Activated CD4-positive, alpha-beta T cell treated with anti-CD3 and anti-CD28 coated beads, Interleukin-2, Interleukin-6, amounts not matched to agents 100 ng/mL and 50 ng/mL, durations not matched to agents 16 hours and 8 hours (primary cell): Measurements from ENCODE around the gene TMEM161A.
A peak's percentile ranks its signal among the peaks of the same experiment; 100 is the strongest.
"Not testable (repeated sequence)": the region's sequence is repeated elsewhere in the genome, so short reads cannot be mapped to it uniquely, and the experiment has no call there.

Experiments used
- DNase-seq: peaks from one replicate; pipeline ENCODE4 v3.0.0-alpha.2; 2020

TMEM161A gene

DNA sequence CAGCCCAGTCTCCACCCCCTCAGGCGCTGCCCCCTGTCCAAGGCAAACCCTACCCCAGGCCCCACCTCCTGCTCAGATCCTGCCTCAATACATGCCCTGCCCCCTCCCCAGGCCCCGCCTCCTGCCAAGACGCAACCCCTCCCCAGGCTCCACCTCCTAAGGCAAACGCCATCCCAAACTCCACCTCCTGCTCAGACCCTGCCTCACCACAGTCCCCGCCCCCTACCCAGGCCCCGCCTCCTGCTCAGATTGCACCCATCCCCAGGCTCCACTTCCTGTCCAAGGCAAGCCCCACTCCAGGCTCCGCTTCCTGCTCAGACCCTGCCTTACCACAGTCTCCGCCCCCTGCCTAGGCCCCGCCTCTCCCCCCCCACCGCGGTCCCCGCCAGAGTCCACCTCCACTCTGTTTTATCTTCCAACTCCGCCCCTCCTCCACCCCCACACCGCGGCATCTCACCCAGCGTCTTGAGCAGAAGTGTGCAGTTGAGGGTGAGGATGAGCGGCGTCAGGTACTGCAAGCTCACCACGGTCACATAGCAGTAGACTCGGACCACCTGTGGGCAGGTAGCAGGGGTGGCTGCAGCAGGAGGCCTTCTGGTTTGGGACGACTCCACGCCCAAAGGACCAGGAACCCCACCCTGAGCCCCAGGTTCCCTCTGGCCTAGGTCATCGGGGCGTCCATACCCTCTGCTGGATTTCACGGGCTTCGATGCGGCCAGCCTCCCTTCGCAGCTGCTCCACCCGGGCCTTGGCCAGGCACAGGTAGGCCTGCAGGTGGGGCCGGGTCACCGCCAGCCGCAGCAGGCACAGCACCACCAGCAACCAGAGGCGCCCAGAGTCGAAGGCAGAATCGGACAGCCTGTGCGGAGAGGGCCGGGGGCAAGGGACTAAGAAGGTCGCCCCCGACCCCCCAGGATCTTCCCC lies 17.7 kb downstream of the TMEM161A start:
- peak; percentile 24 for DNase-seq

DNA sequence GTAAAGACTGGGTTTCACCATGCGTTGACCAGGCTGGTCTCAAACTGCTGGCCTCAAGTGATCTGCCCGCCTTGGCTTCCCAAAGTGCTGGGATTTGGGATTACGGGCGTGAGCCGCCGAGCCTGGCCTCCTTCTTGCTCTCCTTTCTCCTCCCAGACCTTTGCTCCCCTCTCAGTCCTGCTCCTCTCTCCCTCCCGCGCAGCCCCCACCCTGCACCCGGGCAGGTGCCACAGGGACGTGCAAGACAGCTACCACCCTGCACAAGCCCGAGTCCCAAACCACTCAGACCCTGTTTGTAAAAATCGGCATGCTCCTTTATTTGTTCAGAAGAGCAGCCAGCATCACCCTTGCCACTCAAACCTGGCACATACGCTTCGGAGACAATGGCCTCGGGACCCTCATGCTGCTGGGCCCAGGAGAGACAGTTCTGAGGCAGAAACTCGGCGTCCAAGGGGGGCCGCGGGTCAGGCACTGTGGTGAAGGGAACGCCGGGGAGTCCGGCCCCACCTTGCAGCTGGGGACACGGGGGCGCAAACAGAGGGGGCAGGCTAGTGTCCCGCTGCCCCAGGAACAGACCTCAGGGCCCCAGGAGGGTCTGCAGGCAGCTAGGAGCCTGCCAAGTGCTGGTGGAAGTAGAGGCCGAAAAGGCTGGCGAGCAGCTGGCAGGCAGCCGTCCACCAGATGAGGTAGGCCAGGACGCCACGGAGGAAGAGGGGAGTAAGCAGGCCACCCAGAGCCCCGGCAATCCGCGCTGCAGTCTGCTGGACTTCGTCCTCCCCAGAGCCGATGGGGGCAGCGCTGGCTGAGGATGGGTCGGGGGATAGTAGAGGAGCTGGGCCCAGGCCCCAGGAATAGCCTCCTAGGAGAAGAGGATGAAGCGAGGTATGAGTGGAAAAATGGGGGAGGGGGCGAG lies 18.7 kb downstream of the TMEM161A start:
- no peak for DNase-seq

DNA sequence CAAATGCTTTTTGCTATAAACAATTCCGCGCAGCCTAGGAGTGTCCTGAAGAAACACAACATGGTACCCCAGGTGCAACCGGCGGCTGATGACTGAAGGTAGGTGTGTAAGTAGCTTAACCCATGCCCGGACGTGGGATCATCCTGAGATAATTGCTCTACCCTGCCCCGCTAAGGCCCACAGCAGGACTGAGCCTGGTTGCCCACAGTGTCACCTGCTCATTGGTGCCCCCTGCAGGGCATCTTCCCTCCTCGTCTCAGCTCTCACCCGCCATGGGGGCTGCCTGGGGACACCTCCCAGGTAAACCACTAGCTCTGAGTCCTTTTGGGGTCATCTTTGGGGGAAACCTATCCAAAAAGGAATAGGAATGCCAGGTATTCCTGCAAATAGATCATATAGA lies 22.3 kb downstream of the TMEM161A start:
- DNase-seq = peak; percentile 56

DNA sequence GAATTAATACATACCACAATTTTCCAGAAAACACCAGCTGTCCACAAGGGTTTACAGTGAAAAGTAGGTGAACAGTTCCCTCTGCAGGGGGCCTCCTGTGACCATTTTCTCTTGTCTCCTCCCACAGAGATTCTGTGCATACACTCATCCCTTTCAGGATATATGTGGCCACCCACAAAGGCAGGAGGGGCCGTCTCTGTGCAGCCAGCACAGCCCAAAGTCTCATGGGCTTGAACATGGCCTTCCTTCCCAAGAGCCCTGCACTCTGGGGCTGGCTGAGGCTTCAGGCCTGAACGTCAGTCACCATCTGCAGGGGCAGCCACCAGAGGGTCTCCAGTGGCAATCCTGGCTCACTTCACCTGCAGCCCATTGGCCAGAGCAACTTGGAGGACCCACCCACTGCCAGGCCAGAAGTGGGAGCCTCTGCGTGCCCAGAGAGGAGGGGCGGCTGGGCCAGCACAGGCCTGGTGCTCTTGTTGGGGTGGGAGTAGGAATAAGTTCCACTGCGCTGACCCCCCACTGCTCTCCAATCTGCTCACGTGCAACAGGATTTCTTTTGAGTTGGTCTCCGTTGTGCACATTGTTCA lies 25.1 kb downstream of the TMEM161A start:
- DNase-seq = no peak

DNA sequence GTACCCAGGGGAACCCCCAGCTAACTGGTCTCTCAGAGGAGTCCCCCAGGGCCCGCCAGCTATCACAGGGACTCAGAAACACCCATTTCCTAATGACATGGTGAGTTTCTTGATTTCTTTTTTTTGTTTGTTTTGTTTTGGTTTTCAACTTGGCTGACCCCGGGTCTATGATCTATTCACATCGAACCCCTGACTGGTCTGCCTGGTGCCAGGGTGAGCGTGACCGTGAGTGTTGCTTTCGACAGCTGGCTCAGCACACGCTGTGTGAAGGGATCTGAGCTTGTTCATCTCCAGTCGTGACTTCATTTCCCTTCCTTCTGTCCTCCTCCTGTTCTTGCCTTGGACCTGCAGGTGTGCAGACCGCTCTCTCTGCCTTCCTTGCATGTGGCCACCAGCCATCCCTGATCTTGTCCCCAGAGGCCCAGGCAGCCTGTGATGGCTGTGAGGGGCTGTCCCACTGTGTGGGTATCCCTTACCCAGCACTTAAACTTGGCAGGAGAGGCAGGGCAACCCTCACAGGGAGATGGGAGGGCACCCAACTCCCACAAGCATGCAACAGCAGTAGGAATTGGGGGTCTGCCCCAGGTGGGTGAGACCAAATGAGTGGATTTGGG lies 26.2 kb downstream of the TMEM161A start:
- DNase-seq = no peak

- DNase-seq = no peak
Measured at GRCh38 chr19:19111136-19111835, 27.0 kb downstream of the TMEM161A start.

DNA sequence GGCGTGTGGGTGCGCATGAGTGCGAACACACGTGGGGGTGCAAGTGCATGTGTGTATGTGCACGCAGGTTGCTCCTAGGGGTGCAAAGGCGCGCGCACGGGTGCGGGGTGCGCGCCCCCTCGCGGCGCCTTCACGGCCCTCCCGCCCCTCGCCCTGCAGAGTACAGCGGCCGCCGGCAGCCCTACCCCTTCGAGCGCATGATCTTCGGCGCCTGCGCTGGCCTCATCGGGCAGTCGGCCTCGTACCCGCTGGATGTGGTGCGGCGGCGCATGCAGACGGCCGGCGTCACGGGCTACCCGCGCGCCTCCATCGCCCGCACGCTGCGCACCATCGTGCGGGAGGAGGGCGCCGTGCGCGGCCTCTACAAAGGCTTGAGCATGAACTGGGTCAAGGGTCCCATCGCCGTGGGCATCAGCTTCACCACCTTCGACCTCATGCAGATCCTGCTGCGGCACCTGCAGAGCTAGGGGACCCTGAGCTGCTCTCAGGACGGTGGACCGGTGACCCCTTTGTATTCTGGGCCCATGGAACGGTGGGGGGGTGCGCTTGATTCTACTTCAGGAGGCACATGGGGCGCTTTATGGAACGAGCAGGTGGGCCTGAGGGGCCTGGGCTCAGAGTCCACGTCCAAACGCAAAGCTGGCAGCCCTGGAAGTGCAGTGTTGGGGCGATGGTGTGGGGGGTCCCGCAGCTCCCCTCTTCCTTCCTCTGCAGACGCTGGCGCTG lies 27.7 kb downstream of the TMEM161A start:
- DNase-seq = peak; percentile 17

GRCh38 chr19:19109601-19110000 lies 28.7 kb downstream of the TMEM161A start:
- DNase-seq = no peak

DNA sequence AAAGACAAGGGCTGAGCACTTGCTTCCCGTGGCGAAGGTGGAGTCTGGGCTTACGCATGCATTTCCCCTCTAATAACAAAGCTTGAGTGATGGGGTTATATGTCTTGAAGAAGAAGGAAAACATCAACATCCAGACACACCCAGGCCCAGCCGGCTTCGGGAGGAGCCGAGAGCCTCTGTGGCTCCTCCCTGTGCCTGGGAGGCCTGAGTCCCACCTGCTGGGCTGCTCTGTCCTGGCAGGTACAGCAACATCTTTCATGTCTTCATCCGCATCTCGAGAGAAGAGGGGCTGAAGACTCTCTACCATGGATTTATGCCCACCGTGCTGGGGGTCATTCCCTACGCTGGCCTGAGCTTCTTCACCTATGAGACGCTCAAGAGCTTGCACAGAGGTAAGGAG lies 30.6 kb downstream of the TMEM161A start:
- no peak for DNase-seq

DNA sequence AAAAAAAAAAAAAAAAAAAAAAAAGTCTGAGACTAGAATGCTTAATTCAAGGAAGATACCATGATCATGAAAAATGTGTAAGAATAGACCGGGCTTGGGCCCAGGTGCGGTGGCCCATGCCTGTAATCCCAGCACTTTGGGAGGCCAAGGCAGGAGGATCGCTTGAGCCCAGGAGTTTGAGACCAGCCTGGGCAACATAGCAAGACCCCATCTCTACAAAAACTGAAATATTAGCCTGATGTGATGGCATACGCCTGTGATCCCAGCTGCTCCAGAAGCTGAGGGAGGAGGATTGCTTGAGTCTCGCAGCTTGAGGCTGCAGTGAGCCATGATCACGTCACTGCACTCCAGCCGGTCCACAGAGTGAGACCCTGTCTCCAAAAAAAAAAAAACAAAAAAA lies 31.3 kb downstream of the TMEM161A start:
- DNase-seq = not testable (repeated sequence)

DNA sequence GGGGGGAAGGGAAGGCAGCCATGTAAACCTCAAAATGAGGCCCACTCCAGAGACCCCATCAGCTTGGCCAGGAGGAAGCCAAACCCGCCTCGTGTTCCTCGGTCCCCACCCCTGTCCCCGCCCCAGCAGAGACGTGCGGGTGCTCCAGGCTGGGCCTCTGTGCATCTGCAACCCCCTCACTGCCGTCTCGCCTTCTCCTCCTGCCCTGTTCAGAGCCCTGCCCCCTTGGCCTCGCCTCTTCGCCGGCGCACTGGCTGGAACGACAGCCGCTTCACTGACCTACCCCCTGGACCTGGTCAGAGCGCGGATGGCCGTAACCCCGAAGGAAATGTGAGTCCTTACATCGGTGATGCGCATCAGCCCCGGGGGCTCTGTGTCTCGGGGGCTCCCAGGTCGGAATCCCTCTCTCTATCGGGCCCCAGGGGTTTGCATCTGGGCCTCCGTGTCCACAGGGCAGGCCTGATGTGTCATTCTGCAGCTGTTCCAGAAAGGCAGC lies 32.2 kb downstream of the TMEM161A start:
- no peak for DNase-seq

DNA sequence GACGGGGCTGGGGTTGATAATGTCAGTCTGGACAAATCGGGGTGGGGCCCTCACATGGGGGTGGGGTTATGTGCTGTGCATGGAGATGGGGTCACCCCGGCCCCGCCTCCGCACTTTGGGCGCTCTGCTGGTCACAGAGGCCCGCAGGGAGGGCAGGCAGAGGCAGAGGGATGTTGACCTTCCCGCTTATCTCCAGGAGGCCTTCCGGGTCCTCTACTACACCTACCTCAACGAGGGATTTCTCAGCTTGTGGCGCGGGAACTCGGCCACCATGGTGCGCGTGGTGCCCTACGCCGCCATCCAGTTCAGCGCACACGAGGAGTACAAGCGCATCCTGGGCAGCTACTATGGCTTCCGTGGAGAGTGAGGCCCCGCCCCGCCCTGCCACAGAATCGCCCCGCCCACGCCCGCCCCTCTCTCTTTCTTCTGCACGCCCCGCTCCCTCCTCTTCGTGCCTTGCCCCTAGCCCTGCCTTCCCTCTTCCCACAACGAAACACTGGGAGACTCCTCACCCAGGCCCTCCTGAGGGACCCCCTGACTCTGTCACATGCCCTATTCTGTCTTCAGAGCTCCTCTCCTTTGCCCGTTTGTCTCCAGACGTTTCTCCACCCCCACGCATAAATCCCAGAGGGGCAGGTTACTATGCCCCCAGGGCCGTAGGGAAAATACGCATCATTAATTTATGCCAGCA lies 32.8 kb downstream of the TMEM161A start:
- peak; percentile 6 for DNase-seq

DNA sequence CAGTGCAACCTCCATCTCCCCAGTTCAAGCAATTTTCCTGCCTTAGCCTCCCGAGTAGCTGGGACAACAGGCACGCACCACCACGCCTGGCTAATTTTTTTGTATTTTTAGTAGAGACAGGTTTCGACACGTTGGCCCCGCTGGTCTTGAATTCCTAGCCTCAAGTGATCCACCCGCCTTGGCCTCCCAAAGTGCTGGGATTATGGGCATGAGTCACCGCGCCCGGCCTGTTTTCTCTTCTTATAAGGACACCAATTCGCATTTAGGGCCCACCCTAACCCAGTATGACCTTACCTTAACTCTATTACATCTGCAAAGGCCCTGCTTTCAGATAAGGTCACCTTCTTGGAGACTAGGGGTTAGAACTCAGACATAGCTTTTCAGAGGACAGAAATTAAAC lies 35.1 kb downstream of the TMEM161A start:
- DNase-seq = no peak

- not testable (repeated sequence) for DNase-seq
Measured at GRCh38 chr19:19102566-19102965, 35.7 kb downstream of the TMEM161A start.

DNA sequence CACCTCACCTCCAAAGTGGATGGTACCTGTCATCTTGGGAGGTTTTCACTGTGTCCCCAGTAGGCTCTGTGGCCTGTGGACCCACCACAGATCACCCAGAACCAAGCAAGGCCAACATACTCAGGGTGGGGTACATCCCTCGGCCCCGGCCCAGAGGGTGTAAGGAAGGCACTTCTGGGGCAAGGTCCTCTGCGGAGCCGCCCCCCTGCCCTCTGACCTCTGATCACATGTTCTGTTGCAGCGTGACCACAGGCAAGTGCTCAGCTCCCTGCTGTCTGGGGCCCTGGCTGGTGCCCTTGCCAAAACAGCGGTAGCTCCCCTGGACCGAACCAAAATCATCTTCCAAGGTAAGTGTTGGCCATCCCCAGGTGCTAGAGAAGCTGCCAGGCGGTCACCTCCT lies 36.7 kb downstream of the TMEM161A start:
- DNase-seq = no peak

- DNase-seq = no peak
Measured at GRCh38 chr19:19098703-19099632, 39.3 kb downstream of the TMEM161A start.

- no peak for DNase-seq
Measured at GRCh38 chr19:19098084-19098702, 40.1 kb downstream of the TMEM161A start.

- no peak for DNase-seq
Measured at GRCh38 chr19:19096641-19097627, 41.3 kb downstream of the TMEM161A start.
